Measurements from ENCODE around the gene TBL1X.

DNA sequence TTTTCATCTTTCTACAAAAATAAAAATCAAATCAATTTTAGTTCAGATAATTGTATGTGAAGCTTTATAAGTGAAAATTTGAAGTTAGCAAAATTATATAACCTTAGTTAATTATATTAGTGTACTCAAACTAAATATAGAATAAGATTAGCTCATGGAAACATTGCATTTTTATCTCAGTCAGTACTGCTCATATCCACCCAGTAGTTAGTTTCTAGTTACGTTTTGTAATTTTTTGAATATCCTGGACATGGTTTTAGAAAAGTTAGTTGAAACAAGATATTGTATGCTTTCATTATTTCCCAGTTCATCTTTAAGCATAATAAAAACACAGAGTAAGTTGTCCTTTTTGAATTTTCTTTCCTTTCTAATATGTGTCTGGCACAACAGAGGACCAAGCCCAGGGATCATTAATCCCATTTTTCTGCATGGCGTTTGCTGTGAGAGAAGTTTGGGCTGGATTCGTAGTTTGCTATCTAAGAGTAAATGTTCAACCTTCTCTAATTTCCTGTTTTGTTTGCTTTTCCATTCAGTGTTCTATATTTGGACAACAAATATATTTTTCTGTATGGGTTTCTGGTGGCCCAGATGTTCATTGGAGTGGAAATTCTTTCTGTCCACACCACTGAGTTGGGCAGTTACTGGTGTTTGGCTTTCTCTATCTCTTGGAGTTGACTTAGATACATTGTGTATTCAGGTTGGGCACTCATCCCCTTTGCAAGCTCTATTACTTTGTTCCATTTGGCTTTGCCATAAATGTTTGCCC, 12.1 kb downstream of the TBL1X start:
- TF ChIP-seq, protein P1, sequence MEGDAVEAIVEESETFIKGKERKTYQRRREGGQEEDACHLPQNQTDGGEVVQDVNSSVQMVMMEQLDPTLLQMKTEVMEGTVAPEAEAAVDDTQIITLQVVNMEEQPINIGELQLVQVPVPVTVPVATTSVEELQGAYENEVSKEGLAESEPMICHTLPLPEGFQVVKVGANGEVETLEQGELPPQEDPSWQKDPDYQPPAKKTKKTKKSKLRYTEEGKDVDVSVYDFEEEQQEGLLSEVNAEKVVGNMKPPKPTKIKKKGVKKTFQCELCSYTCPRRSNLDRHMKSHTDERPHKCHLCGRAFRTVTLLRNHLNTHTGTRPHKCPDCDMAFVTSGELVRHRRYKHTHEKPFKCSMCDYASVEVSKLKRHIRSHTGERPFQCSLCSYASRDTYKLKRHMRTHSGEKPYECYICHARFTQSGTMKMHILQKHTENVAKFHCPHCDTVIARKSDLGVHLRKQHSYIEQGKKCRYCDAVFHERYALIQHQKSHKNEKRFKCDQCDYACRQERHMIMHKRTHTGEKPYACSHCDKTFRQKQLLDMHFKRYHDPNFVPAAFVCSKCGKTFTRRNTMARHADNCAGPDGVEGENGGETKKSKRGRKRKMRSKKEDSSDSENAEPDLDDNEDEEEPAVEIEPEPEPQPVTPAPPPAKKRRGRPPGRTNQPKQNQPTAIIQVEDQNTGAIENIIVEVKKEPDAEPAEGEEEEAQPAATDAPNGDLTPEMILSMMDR (IDR thresholded peaks at IDR 0.05) = no peak
- TF ChIP-seq, protein P2, sequence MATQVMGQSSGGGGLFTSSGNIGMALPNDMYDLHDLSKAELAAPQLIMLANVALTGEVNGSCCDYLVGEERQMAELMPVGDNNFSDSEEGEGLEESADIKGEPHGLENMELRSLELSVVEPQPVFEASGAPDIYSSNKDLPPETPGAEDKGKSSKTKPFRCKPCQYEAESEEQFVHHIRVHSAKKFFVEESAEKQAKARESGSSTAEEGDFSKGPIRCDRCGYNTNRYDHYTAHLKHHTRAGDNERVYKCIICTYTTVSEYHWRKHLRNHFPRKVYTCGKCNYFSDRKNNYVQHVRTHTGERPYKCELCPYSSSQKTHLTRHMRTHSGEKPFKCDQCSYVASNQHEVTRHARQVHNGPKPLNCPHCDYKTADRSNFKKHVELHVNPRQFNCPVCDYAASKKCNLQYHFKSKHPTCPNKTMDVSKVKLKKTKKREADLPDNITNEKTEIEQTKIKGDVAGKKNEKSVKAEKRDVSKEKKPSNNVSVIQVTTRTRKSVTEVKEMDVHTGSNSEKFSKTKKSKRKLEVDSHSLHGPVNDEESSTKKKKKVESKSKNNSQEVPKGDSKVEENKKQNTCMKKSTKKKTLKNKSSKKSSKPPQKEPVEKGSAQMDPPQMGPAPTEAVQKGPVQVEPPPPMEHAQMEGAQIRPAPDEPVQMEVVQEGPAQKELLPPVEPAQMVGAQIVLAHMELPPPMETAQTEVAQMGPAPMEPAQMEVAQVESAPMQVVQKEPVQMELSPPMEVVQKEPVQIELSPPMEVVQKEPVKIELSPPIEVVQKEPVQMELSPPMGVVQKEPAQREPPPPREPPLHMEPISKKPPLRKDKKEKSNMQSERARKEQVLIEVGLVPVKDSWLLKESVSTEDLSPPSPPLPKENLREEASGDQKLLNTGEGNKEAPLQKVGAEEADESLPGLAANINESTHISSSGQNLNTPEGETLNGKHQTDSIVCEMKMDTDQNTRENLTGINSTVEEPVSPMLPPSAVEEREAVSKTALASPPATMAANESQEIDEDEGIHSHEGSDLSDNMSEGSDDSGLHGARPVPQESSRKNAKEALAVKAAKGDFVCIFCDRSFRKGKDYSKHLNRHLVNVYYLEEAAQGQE (IDR thresholded peaks at IDR 0.05; ENCODE audit: insufficient read depth in 1 of 2, low read depth in 2 of 2, low read length in 1 of 2) = no peak
- TF ChIP-seq POLR2AphosphoS5 (IDR thresholded peaks at IDR 0.05; ENCODE audit: low read depth, low read length) = no peak
